ENCODE results near the gene DUSP9.

GRCh38 chrX:153614818-153615217 is 32.2 kb upstream of the DUSP9 start:
- TF ChIP-seq, protein P1, sequence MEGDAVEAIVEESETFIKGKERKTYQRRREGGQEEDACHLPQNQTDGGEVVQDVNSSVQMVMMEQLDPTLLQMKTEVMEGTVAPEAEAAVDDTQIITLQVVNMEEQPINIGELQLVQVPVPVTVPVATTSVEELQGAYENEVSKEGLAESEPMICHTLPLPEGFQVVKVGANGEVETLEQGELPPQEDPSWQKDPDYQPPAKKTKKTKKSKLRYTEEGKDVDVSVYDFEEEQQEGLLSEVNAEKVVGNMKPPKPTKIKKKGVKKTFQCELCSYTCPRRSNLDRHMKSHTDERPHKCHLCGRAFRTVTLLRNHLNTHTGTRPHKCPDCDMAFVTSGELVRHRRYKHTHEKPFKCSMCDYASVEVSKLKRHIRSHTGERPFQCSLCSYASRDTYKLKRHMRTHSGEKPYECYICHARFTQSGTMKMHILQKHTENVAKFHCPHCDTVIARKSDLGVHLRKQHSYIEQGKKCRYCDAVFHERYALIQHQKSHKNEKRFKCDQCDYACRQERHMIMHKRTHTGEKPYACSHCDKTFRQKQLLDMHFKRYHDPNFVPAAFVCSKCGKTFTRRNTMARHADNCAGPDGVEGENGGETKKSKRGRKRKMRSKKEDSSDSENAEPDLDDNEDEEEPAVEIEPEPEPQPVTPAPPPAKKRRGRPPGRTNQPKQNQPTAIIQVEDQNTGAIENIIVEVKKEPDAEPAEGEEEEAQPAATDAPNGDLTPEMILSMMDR (optimal IDR thresholded peaks at IDR 0.05 in 1 of 3, IDR thresholded peaks at IDR 0.05 in 1 of 3, conservative IDR thresholded peaks at IDR 0.05 in 1 of 3; ENCODE audit: extremely low read depth in 1 of 3, insufficient read depth in 2 of 3, low read length in 3 of 3): no peak
- no peak for TF ChIP-seq EZH2 (IDR thresholded peaks at IDR 0.05; ENCODE audit: low read length)

Data from keratinocyte (primary cell).